Measurements from ENCODE around the gene MLKL.

DNA sequence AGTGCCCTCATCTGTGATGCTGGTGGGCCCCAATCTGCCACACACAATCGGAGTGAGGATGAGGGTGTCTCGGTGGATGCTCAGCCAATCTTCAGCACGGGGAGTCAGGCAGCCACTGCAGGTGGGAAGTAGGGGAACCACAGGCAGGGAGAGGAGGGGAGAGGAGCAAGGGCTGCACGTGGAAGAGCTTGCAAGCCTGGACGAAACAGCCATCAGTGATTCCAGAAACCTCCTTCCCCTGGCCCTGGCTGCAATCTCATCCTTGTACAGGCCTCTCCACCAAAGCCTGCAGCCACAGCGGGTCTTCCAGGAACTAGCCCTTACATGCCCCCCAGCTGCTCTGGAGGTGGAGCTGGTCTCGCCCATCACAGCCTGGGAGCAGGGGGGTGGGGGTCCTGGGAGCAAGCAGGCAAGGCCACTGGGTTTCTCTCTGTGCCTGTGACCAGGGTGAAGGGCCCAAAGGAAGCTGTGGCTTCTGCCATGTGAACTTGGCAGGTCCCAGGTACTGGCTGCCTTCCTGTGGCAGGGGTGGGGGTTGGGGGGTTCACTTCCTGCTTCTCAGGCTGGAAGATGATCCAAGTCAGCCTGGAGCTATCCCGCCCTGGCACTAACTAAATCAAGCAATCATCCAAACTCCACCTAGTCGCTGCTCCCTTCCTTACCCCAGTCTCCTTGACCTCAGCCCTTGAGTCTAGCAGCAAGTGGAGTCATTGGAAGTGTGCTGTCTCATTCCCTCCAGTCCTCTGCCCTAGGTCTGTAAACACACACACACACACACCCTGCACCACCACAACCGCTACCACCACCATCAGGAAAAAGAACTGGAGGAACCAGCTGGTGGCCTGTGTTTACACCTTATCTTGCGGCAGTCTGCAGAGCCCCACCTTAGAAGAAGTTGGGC lies 29.4 kb upstream of the MLKL start:
- TF ChIP-seq CTCF (IDR thresholded peaks at IDR 0.05) (no peak), POLR2A (IDR thresholded peaks at IDR 0.05) (no peak)
